WTC11 (cell line): ENCODE data around the gene ZNF491. TPM values are rescaled to one million over a fixed set of nuclear protein-coding genes. Genes with fewer than 3 reads are reported as not detected.
"Not testable (repeated sequence)": the region's sequence is repeated elsewhere in the genome, so short reads cannot be mapped to it uniquely, and the experiment has no call there.

Experiments
- ATAC-seq: fragments of 200-7000 bp; cut with Tn5 transposase; 2 replicates; pipeline ENCODE4 v1.10.0; 2021; ENCODE audit warnings: mild to moderate bottlenecking, moderate library complexity
- CTCF ChIA-PET: fragments of 300-600 bp; sonication (Branson Sonifier 250); formaldehyde crosslinking; loops from one replicate; lab custom pipeline; 2021; ENCODE audit warnings: antibody characterized with exemption; lab: Charles Lee
- POLR2A ChIA-PET: fragments of 350-600 bp; sonication (Branson Sonifier 250); formaldehyde crosslinking; loops from one replicate; lab custom pipeline; 2021; ENCODE audit warnings: antibody characterized with exemption; lab: Charles Lee
- DNase-seq: peaks from one replicate; pipeline ENCODE4 v3.0.0; 2021; ENCODE audit warnings: low spot score
- H3K27ac Mint-ChIP-seq: 2 replicates; pipeline ENCODE4 v1.8.0; 2021; ENCODE audit warnings: mixed read lengths
- H3K27me3 Mint-ChIP-seq: 2 replicates; pipeline ENCODE4 v1.8.0; 2021; ENCODE audit warnings: low read depth, mild to moderate bottlenecking, moderate library complexity, mixed read lengths
- H3K36me3 Mint-ChIP-seq: 2 replicates; pipeline ENCODE4 v1.8.0; 2021; ENCODE audit warnings: mixed read lengths
- H3K4me1 Mint-ChIP-seq: 2 replicates; pipeline ENCODE4 v1.8.0; 2022; ENCODE audit warnings: mixed read lengths
- H3K4me3 Mint-ChIP-seq: 2 replicates; pipeline ENCODE4 v1.8.0; 2021; ENCODE audit warnings: mild to moderate bottlenecking, moderate library complexity, mixed read lengths
- H3K9me3 Mint-ChIP-seq: 2 replicates; pipeline ENCODE4 v1.8.0; 2021; ENCODE audit warnings: mixed read lengths
- FOXP4 ChIP-seq: sonication (generic); formaldehyde crosslinking; IDR thresholded peaks from 2 replicates; pipeline ENCODE4 v1.8.0; 2022; ENCODE audit warnings: mild to moderate bottlenecking, missing genetic modification reagents
- JUN ChIP-seq: sonication (generic); formaldehyde crosslinking; IDR thresholded peaks from 2 replicates; pipeline ENCODE4 v1.8.0; 2023; ENCODE audit warnings: mild to moderate bottlenecking, missing genetic modification reagents
- NR2C2 ChIP-seq: sonication (generic); formaldehyde crosslinking; IDR thresholded peaks from 2 replicates; pipeline ENCODE4 v1.8.0; 2022; ENCODE audit warnings: mild to moderate bottlenecking, missing genetic modification reagents
- NR3C1 ChIP-seq: sonication (generic); formaldehyde crosslinking; conservative IDR thresholded peaks from 2 replicates; pipeline ENCODE4 v1.8.1; 2023; ENCODE audit warnings: low read depth, mild to moderate bottlenecking, missing genetic modification reagents
- ZNF121 ChIP-seq: sonication (generic); formaldehyde crosslinking; IDR thresholded peaks from 2 replicates; pipeline ENCODE4 v1.8.0; 2023; ENCODE audit warnings: missing genetic modification reagents
- ZNF416 ChIP-seq: fragments of 250-450 bp; sonication (Bioruptor Pico); IDR thresholded peaks from 2 replicates; pipeline ENCODE4 v1.9.0; 2021; ENCODE audit warnings: mild to moderate bottlenecking, inconsistent platforms
- total RNA-seq: library from RNA; stranded (reverse); gene quantifications from 3 replicates; pipeline ENCODE4 v1.2.3, GENCODE V29; 2021
- TF ChIP-seq, protein P1 (sequence below): sonication (generic); formaldehyde crosslinking; IDR thresholded peaks from 2 replicates; pipeline ENCODE4 v1.8.1; 2023; ENCODE audit warnings: mild to moderate bottlenecking, missing genetic modification reagents
- TF ChIP-seq, protein P2 (sequence below): sonication (generic); formaldehyde crosslinking; IDR thresholded peaks from 2 replicates; pipeline ENCODE4 v1.8.1; 2022; ENCODE audit warnings: mild to moderate bottlenecking, moderate library complexity, missing genetic modification reagents
- TF ChIP-seq, protein P3 (sequence below): sonication (generic); formaldehyde crosslinking; IDR thresholded peaks from 2 replicates; pipeline ENCODE4 v1.8.0; 2023; ENCODE audit warnings: missing genetic modification reagents, mild to moderate bottlenecking, borderline replicate concordance
- TF ChIP-seq, protein P4 (sequence below): sonication (generic); formaldehyde crosslinking; IDR thresholded peaks from 2 replicates; pipeline ENCODE4 v1.8.0; 2022; ENCODE audit warnings: missing genetic modification reagents
- TF ChIP-seq, protein P5 (sequence below): sonication (generic); formaldehyde crosslinking; IDR thresholded peaks from 2 replicates; pipeline ENCODE4 v1.8.1; 2023; ENCODE audit warnings: mild to moderate bottlenecking, missing genetic modification reagents, borderline replicate concordance
- TF ChIP-seq, protein P6 (sequence below): fragments of 250-450 bp; sonication (Bioruptor Pico); IDR thresholded peaks from 2 replicates; pipeline ENCODE4 v1.9.0; 2021; ENCODE audit warnings: moderate library complexity, mild to moderate bottlenecking, inconsistent platforms, borderline replicate concordance

Gene ZNF491
- total RNA-seq, 1 experiment from 2014 or later, result 2.1 TPM

DNA sequence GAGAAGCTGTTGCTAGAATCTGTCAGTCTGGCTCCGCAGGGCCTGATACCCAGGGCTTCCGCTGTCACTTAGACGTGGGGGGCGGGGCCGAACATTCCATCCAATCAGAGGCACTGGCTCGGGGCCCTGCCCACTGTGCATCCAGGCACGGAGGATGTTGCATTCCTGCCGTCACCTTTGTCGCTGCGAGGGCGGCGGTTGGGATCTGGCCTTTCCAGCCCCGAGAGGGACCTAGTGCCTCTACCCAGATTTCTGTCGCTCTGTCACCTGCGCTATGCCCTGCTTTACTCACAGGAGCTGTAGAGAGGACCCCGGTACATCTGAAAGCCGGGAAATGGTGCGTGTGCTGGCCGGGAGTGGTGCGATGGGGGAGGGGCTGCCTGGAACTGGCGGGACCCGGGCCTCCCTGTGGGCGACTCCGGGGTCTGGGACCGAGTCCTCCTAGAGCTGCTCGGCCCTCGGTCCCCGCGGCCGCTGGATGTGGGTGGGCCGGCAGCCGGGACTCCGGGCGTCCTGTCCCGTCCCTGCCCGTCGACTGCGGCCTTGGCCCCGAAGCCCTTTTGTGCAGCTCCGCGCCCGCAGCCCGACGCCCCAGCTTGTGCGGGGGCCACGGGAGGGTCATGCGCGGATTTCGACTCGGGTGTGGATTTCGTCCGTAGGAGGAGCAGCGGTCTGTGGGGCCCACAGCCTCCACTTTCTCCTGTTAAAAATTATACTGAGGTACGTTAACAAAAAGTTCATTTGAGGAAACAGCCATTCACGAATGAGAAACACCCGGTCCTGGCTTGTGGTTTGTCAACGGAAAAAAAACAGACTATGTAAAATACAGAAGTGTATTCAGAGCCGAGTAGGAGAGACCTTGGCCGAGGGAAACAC lies 50.5 kb downstream of the ZNF491 start, which contains the start of gene ZNF439 (continued):
- peak; percentile 94 for TF ChIP-seq FOXP4 (CRISPR knock-in tag)
- TF ChIP-seq, protein P1, sequence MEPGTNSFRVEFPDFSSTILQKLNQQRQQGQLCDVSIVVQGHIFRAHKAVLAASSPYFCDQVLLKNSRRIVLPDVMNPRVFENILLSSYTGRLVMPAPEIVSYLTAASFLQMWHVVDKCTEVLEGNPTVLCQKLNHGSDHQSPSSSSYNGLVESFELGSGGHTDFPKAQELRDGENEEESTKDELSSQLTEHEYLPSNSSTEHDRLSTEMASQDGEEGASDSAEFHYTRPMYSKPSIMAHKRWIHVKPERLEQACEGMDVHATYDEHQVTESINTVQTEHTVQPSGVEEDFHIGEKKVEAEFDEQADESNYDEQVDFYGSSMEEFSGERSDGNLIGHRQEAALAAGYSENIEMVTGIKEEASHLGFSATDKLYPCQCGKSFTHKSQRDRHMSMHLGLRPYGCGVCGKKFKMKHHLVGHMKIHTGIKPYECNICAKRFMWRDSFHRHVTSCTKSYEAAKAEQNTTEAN (CRISPR knock-in tag), result peak; percentile 21; the same call in 1 of the 2 replicates
- TF ChIP-seq, protein P2, sequence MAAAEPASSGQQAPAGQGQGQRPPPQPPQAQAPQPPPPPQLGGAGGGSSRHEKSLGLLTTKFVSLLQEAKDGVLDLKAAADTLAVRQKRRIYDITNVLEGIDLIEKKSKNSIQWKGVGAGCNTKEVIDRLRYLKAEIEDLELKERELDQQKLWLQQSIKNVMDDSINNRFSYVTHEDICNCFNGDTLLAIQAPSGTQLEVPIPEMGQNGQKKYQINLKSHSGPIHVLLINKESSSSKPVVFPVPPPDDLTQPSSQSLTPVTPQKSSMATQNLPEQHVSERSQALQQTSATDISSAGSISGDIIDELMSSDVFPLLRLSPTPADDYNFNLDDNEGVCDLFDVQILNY (CRISPR knock-in tag), result peak; percentile 60; the same call in 1 of the 2 replicates

- H3K4me3 Mint-ChIP-seq, ATAC-seq, H3K27ac Mint-ChIP-seq, DNase-seq, POLR2A ChIA-PET, CTCF ChIA-PET: not testable (repeated sequence)
- H3K36me3 Mint-ChIP-seq, result peaks cover 24% of the 10 kb centered on the region
- peaks cover 20% of the 10 kb centered on the region for H3K27me3 Mint-ChIP-seq
- peaks cover 24% of the 10 kb centered on the region for H3K4me1 Mint-ChIP-seq
- peaks cover 16% of the 10 kb centered on the region for H3K9me3 Mint-ChIP-seq
Observed at GRCh38 chr19:11850289-11850688, 52.0 kb downstream of the ZNF491 start.

DNA sequence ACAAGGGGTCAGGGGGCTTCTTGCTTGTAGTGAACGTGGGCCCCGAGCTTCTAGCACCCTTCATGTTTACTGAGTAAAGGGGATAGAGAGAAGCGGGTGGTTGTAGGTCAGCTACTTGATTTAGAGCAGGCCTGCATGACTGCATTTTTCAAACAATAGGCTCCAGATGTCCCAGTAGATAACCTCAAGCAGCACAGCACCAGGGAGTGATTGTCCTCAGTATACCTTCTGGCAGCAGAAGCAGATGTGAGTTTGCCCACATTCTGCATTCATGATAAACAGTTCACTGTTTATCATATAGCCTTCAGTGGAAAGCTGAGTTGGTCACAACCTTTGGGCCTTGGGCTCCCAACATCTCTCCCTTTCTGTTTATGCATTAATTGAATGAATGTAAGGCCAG lies 55.0 kb downstream of the ZNF491 start:
- no peak for ATAC-seq
- Mint-ChIP-seq H3K4me3 (no peak overlapping the region), H3K9me3 (peaks cover 30% of the 10 kb centered on the region), H3K36me3 (peaks cover 31% of the 10 kb centered on the region), H3K27me3 (peaks cover 15% of the 10 kb centered on the region), H3K27ac (no peak overlapping the region), H3K4me1 (peaks cover 10% of the 10 kb centered on the region)
- CTCF ChIA-PET, result no interaction called here
- no peak for DNase-seq
- POLR2A ChIA-PET, result no interaction called here
- TF ChIP-seq, protein P3, sequence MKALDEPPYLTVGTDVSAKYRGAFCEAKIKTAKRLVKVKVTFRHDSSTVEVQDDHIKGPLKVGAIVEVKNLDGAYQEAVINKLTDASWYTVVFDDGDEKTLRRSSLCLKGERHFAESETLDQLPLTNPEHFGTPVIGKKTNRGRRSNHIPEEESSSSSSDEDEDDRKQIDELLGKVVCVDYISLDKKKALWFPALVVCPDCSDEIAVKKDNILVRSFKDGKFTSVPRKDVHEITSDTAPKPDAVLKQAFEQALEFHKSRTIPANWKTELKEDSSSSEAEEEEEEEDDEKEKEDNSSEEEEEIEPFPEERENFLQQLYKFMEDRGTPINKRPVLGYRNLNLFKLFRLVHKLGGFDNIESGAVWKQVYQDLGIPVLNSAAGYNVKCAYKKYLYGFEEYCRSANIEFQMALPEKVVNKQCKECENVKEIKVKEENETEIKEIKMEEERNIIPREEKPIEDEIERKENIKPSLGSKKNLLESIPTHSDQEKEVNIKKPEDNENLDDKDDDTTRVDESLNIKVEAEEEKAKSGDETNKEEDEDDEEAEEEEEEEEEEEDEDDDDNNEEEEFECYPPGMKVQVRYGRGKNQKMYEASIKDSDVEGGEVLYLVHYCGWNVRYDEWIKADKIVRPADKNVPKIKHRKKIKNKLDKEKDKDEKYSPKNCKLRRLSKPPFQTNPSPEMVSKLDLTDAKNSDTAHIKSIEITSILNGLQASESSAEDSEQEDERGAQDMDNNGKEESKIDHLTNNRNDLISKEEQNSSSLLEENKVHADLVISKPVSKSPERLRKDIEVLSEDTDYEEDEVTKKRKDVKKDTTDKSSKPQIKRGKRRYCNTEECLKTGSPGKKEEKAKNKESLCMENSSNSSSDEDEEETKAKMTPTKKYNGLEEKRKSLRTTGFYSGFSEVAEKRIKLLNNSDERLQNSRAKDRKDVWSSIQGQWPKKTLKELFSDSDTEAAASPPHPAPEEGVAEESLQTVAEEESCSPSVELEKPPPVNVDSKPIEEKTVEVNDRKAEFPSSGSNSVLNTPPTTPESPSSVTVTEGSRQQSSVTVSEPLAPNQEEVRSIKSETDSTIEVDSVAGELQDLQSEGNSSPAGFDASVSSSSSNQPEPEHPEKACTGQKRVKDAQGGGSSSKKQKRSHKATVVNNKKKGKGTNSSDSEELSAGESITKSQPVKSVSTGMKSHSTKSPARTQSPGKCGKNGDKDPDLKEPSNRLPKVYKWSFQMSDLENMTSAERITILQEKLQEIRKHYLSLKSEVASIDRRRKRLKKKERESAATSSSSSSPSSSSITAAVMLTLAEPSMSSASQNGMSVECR, result no peak
- TF ChIP-seq, protein P4, sequence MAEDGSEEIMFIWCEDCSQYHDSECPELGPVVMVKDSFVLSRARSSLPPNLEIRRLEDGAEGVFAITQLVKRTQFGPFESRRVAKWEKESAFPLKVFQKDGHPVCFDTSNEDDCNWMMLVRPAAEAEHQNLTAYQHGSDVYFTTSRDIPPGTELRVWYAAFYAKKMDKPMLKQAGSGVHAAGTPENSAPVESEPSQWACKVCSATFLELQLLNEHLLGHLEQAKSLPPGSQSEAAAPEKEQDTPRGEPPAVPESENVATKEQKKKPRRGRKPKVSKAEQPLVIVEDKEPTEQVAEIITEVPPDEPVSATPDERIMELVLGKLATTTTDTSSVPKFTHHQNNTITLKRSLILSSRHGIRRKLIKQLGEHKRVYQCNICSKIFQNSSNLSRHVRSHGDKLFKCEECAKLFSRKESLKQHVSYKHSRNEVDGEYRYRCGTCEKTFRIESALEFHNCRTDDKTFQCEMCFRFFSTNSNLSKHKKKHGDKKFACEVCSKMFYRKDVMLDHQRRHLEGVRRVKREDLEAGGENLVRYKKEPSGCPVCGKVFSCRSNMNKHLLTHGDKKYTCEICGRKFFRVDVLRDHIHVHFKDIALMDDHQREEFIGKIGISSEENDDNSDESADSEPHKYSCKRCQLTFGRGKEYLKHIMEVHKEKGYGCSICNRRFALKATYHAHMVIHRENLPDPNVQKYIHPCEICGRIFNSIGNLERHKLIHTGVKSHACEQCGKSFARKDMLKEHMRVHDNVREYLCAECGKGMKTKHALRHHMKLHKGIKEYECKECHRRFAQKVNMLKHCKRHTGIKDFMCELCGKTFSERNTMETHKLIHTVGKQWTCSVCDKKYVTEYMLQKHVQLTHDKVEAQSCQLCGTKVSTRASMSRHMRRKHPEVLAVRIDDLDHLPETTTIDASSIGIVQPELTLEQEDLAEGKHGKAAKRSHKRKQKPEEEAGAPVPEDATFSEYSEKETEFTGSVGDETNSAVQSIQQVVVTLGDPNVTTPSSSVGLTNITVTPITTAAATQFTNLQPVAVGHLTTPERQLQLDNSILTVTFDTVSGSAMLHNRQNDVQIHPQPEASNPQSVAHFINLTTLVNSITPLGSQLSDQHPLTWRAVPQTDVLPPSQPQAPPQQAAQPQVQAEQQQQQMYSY (CRISPR knock-in tag), result no peak
- no peak for TF ChIP-seq ZNF416 (CRISPR knock-in tag)
- no peak for TF ChIP-seq NR3C1 (CRISPR knock-in tag)
- no peak for TF ChIP-seq NR2C2 (CRISPR knock-in tag)
- TF ChIP-seq JUN, result no peak
- TF ChIP-seq, protein P5, sequence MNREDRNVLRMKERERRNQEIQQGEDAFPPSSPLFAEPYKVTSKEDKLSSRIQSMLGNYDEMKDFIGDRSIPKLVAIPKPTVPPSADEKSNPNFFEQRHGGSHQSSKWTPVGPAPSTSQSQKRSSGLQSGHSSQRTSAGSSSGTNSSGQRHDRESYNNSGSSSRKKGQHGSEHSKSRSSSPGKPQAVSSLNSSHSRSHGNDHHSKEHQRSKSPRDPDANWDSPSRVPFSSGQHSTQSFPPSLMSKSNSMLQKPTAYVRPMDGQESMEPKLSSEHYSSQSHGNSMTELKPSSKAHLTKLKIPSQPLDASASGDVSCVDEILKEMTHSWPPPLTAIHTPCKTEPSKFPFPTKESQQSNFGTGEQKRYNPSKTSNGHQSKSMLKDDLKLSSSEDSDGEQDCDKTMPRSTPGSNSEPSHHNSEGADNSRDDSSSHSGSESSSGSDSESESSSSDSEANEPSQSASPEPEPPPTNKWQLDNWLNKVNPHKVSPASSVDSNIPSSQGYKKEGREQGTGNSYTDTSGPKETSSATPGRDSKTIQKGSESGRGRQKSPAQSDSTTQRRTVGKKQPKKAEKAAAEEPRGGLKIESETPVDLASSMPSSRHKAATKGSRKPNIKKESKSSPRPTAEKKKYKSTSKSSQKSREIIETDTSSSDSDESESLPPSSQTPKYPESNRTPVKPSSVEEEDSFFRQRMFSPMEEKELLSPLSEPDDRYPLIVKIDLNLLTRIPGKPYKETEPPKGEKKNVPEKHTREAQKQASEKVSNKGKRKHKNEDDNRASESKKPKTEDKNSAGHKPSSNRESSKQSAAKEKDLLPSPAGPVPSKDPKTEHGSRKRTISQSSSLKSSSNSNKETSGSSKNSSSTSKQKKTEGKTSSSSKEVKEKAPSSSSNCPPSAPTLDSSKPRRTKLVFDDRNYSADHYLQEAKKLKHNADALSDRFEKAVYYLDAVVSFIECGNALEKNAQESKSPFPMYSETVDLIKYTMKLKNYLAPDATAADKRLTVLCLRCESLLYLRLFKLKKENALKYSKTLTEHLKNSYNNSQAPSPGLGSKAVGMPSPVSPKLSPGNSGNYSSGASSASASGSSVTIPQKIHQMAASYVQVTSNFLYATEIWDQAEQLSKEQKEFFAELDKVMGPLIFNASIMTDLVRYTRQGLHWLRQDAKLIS, result no peak
- TF ChIP-seq ZNF121 (CRISPR knock-in tag), result no peak
- TF ChIP-seq, protein P6, sequence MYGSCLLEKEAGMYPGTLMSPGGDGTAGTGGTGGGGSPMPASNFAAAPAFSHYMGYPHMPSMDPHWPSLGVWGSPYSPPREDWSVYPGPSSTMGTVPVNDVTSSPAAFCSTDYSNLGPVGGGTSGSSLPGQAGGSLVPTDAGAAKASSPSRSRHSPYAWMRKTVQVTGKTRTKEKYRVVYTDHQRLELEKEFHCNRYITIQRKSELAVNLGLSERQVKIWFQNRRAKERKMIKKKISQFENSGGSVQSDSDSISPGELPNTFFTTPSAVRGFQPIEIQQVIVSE (CRISPR knock-in tag), result no peak
